Colonic mucosa (tissue), 4 donors: Measurements from ENCODE around the gene PACSIN2. TPM values are rescaled to one million over a fixed set of nuclear protein-coding genes. Genes with fewer than 3 reads are reported as not detected.

ENCODE experiments used
- DNase-seq: peaks from one replicate; pipeline ENCODE4 v3.0.0-alpha.2; 2020
- H3K27ac ChIP-seq: fragments of 200-600 bp; one replicate; pipeline ENCODE4 v1.8.0; 2021
- H3K27me3 ChIP-seq: fragments of 200-600 bp; one replicate; pipeline ENCODE4 v1.8.0; 2021
- H3K36me3 ChIP-seq: fragments of 200-600 bp; one replicate; pipeline ENCODE4 v1.8.0; 2021
- H3K4me1 ChIP-seq: fragments of 200-600 bp; one replicate; pipeline ENCODE4 v1.8.0; 2021; ENCODE audit warnings: mild to moderate bottlenecking
- H3K4me3 ChIP-seq: fragments of 200-600 bp; one replicate; pipeline ENCODE4 v1.8.0; 2021
- H3K9ac ChIP-seq, 2 donors: one replicate each; pipeline ENCODE4 v1.7.0; 2013; ENCODE audit warnings: control low read depth in 2 of 2, low read depth in 2 of 2, low read length in 2 of 2
- H3K9me3 ChIP-seq: fragments of 200-600 bp; one replicate; pipeline ENCODE4 v1.8.0; 2021
- intact Hi-C: fragments of 100-400 bp; cut with DNase I; formaldehyde crosslinking; loops from one replicate; pipeline ENCODE4 v1.14.1; 2022
- total RNA-seq, 2 donors: library from RNA; stranded (reverse); fragmentation: NEBNext Ultra II Directional in 1 of 2; extraction: Animal tissue kit (Norgen Biotek cat#: 25700) in 1 of 2; gene quantifications; one replicate each; pipeline ENCODE4 v1.2.1, GENCODE V29; 2021
- TF ChIP-seq, protein P1 (sequence below): fragments of 200-600 bp; IDR thresholded peaks from one replicate; pipeline ENCODE4 v1.8.0; 2022; ENCODE audit warnings: antibody characterized with exemption, mild to moderate bottlenecking
- donor health status: healthy.
- donor health status: DM: no; HTN: no; CAD: no.
- donor health status: DM: no; HTN: no; CAD: no.

PACSIN2 gene
- total RNA-seq, 2 donors from 2014 or later = 143 to 160 TPM

DNA sequence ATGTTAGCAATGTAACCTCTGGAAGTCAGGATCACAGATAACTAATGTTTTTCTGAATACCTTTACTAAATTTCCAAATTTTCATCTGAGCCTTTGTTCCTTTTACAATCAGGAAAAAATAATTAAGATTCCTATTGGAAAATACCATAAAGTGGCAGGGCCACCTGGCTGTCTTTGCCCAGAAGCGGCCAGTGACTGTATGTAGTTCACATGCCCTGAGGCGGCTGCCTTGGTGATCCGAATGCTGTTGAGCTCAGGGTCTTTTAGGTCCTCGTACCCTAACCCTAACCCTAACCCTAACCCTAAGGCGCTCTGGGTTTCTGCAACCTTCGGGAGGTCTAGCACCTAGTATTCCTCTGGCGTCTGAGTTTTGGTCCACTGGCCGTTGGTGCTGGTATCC lies 149.4 kb downstream of the PACSIN2 start:
- no peaks in the 10 kb centered on the region for H3K4me1 ChIP-seq
- DNase-seq = no peak
- H3K27me3 ChIP-seq = no peaks in the 10 kb centered on the region
- intact Hi-C loops = no loop called here
- no peaks in the 10 kb centered on the region for H3K36me3 ChIP-seq
- TF ChIP-seq, protein P1, sequence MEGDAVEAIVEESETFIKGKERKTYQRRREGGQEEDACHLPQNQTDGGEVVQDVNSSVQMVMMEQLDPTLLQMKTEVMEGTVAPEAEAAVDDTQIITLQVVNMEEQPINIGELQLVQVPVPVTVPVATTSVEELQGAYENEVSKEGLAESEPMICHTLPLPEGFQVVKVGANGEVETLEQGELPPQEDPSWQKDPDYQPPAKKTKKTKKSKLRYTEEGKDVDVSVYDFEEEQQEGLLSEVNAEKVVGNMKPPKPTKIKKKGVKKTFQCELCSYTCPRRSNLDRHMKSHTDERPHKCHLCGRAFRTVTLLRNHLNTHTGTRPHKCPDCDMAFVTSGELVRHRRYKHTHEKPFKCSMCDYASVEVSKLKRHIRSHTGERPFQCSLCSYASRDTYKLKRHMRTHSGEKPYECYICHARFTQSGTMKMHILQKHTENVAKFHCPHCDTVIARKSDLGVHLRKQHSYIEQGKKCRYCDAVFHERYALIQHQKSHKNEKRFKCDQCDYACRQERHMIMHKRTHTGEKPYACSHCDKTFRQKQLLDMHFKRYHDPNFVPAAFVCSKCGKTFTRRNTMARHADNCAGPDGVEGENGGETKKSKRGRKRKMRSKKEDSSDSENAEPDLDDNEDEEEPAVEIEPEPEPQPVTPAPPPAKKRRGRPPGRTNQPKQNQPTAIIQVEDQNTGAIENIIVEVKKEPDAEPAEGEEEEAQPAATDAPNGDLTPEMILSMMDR = no peak
- H3K27ac ChIP-seq = no peak overlapping the region
- no peak overlapping the region for H3K4me3 ChIP-seq
- H3K9me3 ChIP-seq = no peaks in the 10 kb centered on the region
- no peak overlapping the region for H3K9ac ChIP-seq

DNA sequence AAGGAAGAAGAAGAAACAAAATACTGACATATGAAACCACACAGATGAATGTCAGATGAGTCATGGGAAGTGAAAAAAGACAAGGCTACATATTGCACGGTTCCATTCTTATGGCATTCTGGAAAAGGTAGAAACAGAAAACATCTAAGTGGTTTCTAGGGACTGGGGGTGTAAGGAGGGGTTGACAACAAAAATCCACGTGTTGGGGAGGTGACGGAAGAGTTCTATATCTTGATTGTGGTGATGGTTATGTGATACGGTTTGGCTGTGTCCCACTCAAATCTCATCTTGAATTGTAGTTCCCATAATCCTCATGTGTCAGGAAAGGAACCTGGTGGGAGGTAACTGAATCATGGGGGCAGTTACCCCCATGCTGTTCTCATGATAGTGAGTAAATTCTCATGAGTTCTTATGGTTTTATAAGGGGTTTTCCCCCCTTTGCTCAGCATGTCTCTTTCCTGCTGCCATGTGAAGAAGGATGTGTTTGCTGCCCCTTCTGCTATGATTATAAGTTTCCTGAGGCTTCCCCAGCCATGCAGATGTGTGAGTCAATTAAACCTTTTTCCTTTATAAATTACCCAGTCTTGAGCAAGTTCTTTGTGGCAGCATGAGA lies 151.5 kb downstream of the PACSIN2 start:
- H3K4me1 ChIP-seq = no peaks in the 10 kb centered on the region
- no peak for DNase-seq
- H3K27ac ChIP-seq = no peak overlapping the region
- H3K27me3 ChIP-seq = no peaks in the 10 kb centered on the region
- H3K9ac ChIP-seq = no peak overlapping the region
- intact Hi-C loops = no loop called here
- no peaks in the 10 kb centered on the region for H3K9me3 ChIP-seq
- H3K36me3 ChIP-seq = no peaks in the 10 kb centered on the region
- H3K4me3 ChIP-seq = no peak overlapping the region
- TF ChIP-seq, protein P1 = no peak

DNA sequence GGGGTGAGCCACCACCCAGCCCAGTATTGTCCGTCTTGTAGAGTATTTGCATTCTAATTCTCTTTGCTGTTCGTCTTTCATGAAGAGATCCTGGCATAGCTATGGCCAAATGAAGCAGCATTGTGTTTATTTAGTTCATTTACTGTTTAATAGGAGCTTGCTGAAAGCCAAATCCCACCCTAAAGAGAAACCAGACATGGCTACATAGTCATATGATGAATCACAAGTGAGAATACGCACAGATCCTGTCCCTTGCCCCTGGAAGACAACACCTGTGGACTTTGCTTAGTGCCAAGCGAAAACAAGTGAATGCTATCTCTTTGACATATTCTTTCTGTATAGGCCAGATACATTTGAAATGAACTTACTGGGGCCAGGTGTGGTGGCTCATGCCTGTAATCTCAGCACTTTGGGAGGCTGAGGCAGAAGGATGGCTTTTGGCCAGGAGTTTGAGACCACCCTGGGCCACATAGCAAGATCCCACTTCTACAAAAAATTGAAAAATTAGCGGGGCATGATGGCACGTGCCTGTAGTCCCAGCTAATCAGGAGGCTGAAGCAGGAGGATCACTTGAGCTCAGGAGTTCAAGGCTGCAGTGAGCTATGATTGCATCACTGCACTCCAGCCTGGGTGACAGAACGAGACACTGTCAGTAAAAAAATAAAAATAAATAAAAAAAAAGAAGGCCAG lies 152.8 kb downstream of the PACSIN2 start:
- Histone ChIP-seq H3K27me3 (no peaks in the 10 kb centered on the region), H3K36me3 (no peaks in the 10 kb centered on the region), H3K27ac (no peak overlapping the region), H3K4me3 (no peak overlapping the region), H3K9me3 (no peaks in the 10 kb centered on the region), H3K4me1 (no peaks in the 10 kb centered on the region), H3K9ac (no peak overlapping the region)
- DNase-seq = no peak
- TF ChIP-seq, protein P1 = no peak
- intact Hi-C loops = no loop called here

DNA sequence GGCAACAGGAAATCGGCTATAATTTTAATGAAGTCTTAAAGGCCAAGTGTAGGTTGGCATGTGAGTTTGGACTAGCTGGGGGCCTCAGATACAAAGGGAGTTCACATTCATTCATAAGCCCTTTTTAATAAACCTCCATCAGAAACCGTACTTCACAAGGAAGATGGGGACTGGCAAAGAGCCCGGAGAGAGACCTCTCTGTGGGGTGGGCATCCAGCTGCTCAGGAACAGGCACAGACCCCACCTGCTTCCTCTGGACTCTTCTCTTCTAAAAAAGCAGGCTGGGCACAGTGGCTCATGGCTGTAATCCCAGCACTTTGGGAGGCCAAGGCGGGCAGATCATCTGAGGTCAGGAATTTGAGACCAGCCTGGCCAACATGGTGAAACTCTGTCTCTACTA lies 154.0 kb downstream of the PACSIN2 start:
- intact Hi-C loops = no loop called here

DNA sequence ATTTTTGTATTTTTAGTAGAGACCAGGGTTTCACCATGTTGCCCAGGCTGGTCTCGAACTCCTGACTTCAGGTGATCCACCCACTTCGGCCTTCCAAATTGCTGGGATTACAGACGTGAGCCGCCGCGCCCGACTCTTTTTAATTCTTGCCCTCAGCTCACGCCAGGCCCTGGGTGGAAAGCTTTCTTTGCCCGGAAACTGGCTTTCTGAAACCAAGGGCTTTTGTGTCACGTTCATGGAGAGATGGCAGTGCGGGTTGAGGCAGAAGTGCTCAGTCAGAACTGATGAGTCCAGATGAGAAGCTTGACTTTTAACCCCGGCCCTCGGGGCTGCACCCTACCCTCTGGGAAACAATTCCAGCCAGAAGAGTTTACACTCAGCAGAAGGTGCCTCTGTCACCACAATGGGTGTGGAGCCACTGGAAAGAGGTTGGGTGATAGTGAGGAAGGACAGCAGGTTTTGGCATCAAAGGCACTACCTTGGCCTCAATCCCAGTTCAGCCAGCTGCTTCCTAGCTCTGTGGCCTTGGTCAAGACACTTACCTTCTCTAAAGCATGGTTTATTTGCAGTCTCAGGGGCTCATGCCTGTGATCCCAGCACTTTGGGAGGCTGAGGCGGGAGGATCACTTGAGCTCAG lies 157.0 kb downstream of the PACSIN2 start:
- intact Hi-C loops = no loop called here
- H3K4me1 ChIP-seq = peaks cover 7% of the 10 kb centered on the region
- no peak overlapping the region for H3K27ac ChIP-seq
- TF ChIP-seq, protein P1 = no peak
- no peak overlapping the region for H3K9ac ChIP-seq
- DNase-seq = peak; percentile 41
- no peaks in the 10 kb centered on the region for H3K9me3 ChIP-seq
- H3K36me3 ChIP-seq = no peaks in the 10 kb centered on the region
- H3K4me3 ChIP-seq = no peak overlapping the region
- no peaks in the 10 kb centered on the region for H3K27me3 ChIP-seq

More for the DNA sequence above, 154.0 kb downstream of the PACSIN2 start:
- Histone ChIP-seq H3K4me3 (no peak overlapping the region), H3K36me3 (no peaks in the 10 kb centered on the region), H3K27ac (no peak overlapping the region), H3K4me1 (no peaks in the 10 kb centered on the region), H3K9me3 (no peaks in the 10 kb centered on the region), H3K27me3 (no peaks in the 10 kb centered on the region), H3K9ac (no peak overlapping the region)
- DNase-seq = no peak
- TF ChIP-seq, protein P1 = no peak
